HG02759 (cell line): ENCODE measurements around the gene FNDC3B.

Source experiments
- ATAC-seq: cut with Tn5 transposase; IDR thresholded peaks from one replicate; pipeline ENCODE4 v1.9.1; 2021; ENCODE audit warnings: mild to moderate bottlenecking, moderate library complexity; ENCODE audit not compliant: unreplicated experiment

The FNDC3B gene

DNA sequence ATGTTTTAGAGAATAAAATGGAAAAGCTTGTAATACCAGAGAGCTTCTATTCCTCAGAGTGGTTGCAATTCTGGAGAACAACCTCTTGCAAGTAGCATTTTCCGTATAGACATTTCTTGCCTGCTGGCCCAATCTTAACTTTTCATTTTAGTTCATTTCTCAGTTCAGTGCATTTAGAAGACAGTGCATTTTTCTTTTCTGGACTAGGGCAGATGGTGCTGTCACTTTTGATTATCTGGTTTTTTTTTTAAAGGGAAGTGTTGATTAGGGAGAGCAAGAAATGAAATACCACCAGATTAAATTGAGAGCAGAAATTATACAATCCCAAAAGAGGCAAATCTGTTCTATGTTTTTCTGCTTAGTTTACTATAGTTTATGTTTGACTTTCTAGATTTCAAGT is 236.2 kb downstream of the FNDC3B start:
- no peak for ATAC-seq

DNA sequence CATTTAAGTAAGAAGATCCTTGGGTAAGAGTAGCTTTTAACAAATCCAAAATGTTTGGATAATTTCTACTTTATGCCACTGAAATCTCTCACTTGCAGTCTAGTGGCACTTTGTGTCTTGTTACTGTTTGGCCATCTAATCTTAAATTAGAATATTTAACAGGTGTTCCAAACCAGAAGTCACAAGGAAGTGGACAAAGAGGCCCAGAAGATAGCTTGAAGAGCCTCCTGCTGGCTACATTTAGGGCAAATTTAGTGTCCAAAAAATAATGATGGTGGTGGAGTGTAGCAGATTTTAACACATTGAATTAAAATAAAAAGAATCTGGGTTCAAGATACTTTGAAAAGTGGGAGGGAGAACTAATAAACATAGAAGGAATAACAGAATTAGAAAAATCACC is 236.7 kb downstream of the FNDC3B start:
- no peak for ATAC-seq

DNA sequence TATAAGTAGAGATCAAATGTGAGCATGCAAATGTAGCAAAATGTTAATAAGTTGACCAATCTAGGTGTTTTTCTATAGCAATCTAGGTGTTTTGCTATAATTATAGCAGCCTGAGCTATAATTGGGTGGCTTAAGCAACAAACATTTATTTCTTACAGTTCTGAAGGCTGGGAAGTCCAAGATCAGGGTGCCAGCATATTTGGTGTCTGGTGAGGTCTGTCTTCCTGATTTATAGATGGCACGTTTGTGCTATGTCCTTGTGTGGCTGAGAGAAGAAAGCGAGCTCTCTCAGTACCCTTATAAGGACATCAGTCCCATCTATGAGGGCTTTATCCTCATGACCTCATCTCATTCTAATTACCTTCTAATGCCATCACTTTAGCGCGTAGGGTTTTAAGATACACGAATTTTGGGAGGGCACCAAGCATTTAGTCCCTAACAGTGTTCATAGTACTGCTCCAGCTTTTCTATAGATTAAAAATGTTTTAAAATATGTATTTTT is 237.8 kb downstream of the FNDC3B start:
- ATAC-seq = no peak

DNA sequence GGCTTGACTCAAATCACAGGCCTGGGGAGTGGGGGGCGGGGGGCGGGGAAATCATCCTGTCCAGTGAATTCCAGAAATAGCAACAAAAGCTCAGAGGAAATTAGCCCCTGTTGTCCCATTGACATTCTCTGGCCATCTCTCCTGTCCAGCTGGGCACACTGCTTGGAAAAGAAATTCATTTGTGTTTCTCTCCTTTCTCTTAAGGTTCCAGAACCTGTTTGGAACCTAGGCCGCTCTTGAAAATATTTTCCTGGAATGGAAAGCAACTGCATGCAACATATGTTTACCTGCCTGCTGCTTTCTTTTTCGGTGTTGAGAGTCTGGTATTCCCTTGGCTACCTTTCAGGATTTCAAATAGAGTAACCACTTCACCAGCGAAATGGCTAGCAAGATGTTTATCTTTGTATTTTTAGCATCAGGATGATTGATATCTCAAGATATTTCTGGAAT is 239.8 kb downstream of the FNDC3B start:
- ATAC-seq = no peak

DNA sequence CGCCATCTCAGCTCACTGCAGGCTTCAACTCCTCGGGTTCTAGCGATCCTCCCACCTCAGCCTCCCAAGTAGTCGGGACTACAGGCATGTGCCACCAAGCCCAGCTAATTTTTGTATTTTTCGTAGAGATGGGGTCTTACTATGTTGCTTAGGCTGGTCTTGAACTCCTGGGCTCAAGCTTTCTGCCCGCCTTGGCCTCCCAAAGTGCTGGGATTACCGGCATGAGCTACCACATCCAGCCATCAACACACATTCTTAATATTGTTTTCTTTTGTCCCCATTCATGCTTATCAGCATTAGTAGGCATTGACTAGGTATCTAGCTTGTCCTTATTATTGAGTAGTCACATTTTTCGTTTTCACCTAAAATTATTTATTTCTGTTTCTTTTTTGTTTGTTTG is 240.6 kb downstream of the FNDC3B start:
- ATAC-seq = no peak

DNA sequence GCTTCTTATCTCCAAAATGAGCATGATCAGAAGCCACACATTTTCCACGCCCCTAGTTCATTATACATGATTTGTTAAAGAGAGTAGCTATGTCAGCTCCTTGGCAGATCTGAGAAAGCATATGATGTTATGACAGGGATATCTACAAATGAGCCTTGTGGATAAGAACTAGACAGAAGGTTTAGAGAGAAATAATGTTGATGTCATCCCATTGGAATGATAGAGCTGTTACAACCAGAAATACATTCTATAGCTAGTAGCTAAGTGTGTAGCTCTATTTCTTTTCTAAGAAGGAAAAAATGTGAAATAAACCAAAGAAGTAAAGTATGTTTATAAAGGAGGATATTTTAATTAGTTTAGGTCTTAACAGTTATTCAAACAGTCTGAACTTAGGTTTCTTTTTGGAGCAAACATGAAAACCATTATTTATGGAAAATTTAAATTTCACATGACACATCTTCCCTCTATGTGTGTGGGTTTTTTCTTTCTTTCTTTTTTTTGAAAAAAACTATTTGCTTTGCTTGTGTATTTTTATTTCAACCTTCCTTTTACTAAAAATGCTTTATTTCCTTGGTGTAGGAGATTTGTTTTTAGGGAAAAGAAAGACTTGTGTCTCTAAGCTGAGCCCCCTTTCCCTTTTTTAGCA is 241.2 kb downstream of the FNDC3B start:
- no peak for ATAC-seq

DNA sequence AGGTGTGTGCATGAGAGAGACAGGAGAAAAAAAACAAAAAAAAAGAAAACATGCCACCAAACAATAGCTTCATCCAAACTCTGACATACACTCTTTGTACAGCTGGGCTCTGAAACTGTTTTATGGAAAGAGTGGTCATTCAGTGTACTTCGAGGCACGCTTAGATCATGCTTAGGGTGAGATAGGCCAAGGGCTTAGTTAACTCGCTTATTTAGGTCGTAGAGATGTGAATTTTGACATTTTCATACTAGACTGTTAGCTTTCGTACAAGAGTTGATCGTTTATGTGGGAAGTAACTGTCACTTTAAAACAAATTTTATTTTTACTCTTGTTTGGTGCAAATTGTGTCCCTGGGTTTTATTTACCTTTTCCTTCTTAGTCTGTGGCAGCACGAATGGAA is 242.5 kb downstream of the FNDC3B start:
- ATAC-seq = no peak

DNA sequence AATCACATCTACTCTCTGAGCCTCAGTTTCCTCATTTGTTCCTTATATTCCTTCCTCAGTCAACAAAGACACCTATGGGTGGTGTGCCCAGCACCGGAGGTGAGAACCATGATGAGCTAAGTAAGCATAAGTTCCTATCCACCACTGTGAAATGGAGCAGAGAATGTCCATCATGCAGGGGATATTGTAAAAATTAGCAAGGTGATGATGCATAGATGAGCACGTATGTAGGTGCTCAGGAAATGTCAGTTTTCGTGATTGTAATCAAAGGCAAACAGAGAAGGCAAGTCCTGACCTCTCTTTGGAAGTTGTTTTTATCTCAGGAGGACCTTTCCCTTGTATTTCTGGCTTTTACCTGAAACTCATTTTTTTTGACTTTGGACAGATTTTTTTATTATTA is 243.5 kb downstream of the FNDC3B start:
- ATAC-seq = no peak

DNA sequence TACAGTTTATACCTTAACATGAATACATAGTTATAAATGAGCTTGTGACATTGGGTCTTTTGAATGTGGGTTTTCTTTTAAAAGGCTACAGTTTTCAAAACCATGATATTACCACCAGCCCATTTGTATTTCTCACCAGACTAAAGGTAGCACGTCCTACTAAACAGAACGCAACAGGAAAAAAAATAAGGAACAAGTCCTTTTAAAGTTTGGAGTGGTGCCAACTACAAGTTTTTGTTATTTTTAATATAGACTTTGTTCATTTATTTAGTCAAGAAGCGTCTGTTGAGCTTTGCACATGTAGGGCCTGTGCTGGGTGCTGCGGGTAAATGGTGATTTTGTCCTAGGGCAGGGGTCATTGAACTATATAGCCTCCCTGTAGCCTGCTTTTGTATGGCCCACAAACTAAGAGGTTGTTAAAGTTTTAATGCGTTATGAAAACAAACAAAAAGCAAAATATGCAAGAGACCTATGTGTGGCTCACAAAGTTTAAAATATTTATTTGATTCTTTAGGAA is 244.5 kb downstream of the FNDC3B start:
- no peak for ATAC-seq

DNA sequence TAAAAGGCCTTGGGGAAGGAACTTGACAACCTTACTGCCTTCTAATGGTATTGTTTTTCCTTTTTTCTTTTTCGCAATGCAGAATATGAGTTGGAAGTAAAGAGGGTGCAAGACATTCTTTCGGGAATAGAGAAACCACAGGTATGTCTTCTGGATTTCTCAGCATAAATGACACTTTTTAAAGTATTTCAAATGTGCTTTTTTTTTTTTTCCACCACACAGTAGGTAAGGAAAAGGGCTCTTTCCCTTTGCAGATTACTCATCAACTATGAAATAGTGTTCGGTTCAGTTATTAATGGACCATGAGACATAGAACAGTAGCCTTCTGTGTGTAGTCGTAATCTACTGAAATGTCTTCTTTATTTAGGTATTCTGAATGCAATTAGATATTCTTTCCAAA is 246.5 kb downstream of the FNDC3B start:
- no peak for ATAC-seq

DNA sequence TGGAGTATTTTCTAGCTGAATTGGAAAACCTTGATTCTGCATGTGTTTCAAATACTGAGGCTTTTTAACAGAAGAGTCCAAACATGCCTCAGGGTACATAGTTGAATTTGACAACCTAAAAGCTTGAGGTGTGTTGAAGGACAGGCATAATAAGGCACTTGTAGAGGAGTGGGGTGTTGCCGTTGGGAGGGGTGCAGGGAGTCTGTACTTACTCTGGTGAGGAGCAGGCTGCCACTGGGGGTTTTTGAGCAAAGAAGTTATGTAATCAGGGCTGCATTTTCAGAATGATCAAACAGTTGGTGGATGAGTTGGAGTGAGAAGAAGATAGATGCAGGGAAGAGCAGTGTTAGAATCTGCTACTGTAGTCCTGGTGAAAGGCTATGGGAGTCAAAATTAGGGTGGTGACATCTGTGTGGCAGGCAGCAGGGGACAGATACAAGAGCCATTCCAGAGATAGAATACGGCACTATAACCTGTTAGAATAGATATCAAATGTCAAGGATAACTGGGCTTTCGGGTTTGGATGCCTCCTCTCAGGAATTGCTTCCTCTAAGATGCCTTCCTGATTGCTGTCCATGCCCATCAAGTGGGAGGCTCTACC is 247.3 kb downstream of the FNDC3B start:
- ATAC-seq = no peak

DNA sequence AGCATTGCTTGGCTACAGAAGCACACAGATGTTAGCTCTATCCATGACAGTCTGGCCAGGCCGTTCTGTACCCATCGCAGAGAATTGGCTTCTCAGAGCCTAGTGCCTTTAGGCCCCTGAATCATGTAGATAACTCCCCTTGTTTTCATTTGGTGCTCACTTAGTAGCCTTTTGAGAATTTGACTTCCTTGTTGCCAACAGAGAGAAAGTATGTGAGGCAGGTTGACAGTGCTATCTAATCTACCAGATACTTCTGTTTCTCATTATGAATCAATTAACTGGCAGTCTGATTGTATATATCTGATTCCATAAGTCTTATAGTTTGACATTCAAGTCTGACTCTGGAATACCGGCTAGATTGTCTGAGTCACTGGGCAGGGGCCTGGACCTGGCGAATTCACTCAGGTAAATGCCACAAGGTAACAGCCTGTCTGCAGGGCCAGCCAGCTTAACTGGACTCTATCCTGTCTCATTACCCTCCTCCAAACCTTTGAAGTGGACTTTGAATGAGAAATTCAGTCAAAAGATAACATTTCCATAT is 248.6 kb downstream of the FNDC3B start:
- ATAC-seq = no peak

DNA sequence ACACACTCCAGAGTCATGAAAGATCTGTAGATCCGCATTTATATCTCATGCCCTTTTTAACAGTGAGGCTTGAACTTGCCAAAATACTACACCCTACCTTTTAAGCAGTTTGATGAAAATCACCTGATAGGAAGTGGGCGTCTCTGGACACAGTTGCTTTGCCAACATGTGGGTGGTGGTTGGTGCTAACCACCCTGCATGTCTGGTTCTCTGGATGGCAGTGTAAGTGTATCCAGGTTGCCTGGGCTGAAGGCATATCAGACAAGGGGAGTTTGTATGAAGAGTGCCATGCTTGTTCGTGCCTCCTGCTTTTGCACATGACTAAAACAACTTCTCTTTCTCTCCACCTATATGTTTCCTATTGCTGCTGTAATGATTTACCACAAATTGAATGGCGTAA is 249.3 kb downstream of the FNDC3B start:
- no peak for ATAC-seq

DNA sequence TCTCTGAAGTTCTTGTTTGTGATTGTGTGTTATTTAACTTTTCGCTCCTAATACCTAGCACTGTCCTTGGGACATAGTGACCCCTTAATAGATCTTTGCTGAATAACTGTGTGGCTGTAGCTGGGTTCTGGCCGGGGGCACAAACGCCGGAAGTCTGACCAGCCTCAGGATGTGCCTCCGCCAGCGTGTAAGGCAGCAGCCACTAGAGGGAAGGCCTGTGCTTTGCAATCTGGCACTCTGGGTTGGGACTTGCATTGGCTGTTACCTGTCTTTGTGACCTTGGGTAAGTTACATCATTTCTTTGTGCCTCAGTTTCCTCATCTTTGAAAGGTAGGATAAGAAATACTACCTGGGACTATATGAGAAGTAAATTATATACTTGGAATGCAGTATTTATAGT is 250.2 kb downstream of the FNDC3B start:
- peak; percentile 91 for ATAC-seq

DNA sequence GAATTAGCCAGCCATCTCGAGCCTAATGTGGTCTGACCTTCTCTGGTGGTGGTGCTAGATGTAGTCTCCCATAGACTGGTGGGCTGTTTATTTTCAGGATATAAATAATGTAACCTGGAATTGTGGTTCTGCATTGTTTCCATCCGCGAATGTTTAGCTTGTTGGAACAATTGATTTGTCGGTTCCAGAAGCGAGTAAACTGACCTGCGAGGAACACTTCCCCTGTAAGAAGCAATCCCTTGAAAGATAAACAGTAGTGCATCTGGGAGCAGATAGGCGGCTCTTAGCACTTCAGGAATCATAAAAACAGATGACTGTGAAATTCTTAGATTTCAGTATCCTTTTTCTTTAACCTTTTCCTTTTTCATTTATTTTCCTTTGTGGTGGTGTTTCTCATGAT is 251.1 kb downstream of the FNDC3B start:
- no peak for ATAC-seq

DNA sequence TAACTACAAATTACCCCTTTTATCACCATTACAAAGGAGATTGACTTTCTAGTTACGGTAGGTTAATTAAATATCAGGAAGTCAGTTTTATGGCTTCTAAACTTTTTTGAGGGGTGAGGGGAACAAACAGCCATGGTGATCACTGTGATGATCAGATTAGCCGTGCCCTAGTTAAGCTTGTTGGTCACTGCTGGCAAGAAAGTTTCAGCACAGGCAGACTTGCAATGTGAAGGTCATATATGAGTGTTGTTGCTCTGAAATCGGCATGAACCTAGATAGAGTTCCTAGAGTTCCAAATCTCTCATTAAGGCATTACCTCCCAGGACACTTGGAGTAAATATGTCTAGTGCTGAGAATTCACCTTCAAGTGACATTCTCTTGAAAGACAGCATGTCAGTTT is 252.3 kb downstream of the FNDC3B start:
- ATAC-seq = no peak

DNA sequence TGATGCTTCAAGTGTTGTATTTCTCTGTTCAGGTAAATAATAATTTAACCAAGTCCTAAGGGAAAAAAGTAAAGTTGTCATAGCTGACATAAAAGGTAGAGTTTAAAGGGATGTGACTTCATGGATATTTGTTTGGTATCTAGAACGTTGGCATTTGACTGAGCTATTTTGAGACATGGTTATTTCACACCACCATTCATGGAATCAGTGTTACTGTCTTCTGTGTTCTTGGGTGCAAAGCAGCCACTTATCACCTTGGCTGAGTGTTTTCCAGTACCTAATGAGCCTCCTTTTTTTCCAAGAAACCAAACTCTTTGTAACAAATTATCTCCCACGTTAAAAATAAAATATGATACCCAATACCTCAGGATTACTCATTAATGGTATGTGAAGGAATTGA is 253.0 kb downstream of the FNDC3B start:
- ATAC-seq = no peak

DNA sequence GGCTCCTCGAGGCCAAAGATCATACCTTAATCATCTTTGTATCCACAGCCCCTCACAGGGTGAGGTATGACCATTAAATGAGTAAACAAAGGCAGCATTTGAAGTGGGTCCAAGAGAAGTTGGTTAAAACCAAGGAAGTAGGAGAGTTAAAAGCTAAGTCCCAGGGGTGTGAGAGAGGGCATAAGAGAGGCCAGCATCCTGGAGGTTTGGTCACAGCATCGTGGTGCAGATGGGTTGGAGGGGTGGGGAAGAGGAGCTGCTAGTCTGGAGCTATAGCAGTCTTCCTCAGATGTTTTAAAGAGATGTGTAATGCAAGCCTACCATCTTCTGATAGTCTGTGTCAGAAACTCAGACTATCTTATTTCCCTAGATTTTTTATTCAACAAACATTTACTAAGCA is 253.7 kb downstream of the FNDC3B start:
- no peak for ATAC-seq

DNA sequence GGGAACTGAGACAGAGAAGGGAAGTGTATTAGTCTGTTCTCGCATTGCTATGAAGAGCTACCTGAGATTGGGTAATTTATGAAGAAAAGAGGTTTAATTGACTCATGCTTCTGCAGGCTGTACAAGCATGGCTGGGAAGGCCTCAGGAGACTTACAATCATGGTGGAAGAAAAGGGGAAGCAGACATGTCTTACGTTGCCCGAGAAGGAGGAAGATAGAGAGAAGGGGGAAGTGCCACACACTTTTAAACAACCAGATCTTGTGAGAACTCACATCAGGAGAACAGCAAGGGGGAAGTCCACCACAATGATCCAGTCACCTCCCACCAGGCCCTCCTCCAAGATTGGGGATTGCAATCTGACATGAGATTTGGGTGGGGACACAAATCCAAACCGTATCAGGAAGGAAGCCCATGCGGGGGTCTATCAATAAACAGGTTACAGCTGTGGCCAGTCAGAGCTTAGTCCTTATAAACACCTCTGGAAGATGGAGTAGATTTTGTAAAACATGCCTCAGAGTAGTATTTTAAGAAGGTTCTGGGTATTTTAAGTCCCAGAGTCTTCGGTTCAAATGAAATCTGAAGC is 254.9 kb downstream of the FNDC3B start:
- no peak for ATAC-seq

DNA sequence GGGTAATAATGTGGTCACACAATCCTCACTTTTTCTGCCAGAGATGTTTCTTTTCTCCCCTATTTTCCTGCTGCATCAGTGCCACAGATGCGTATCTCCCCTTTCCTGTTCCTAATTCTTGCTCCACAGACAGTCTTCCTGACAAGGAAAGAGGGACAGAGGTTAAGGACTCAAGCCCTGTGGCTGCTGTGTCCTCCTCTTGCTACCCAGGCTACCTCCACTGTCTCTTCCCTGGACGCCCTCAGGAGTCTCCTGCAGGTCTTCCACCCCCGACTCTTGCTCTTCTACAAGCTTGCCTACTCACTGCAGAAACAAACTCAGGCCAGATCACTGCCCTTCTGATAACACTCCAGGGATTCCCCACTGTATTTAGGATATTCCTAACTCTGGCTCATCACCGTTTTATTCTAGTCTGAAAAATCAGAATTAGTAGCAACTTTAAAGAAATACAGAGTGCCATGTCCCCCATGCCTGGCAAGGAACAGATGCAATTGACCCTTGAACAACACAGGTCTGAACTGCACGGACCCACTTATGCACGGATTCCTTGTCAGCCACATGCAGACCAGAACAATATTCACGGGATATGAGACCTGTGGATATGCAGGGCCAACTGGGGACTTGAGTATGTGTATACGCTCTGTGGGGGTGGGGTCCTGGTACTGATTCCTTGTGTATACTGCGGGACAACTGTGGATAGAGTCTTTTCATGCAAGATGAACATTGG is 257.0 kb downstream of the FNDC3B start:
- ATAC-seq = no peak

DNA sequence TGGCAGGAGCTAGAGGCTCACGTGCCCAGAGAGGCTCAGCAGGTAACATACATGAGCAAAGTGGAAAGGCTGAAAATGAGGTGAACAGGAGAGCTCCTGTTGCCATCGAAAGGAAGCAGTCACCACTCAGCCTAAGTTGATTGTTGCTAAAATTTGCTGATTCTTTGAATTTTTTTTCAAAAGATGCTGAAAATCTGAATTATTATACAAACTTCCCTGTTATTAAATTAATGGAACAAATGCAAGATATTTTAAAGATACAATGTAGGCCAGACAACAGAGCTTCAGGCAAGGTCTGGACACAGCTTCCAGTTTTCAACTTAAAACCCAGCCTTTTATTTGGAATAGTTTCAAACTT is 257.6 kb downstream of the FNDC3B start:
- no peak for ATAC-seq
